SK-N-SH (cell line): ENCODE data around the gene RNF7.

Source experiments
- TAF1 ChIP-seq: IDR thresholded peaks from 2 replicates; pipeline ENCODE4 v1.6.1; 2012; ENCODE audit warnings: low read depth, mild to moderate bottlenecking, low read length, moderate library complexity, borderline replicate concordance
- TF ChIP-seq, protein P1 (sequence below): IDR thresholded peaks from 2 replicates; pipeline ENCODE4; 2012
- TF ChIP-seq, protein P2 (sequence below): fragments of 200-600 bp; sonication (generic); IDR thresholded peaks from 2 replicates; pipeline ENCODE4 v1.6.1; 2017; ENCODE audit warnings: antibody characterized with exemption, mild to moderate bottlenecking, moderate library complexity

DNA sequence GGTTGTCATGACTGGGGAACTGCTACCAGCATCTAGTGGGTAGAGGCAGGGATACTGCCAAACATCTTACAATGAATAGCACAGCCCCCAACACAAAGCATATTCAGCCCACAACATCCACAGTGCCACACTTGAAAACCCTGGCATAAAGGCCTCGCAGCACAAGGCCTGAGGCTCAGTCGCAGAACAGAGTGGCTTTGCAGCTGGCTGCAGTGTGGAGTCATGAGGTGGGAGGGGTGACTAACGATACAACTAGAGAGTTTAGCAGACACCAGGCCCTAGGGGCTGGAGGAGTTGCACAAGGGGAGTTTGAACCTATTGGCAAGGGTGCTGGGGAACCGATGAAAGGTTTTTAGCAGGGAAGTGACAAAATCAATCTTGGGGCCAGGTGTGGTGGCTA is 57.2 kb downstream of the RNF7 start:
- TF ChIP-seq, protein P1, sequence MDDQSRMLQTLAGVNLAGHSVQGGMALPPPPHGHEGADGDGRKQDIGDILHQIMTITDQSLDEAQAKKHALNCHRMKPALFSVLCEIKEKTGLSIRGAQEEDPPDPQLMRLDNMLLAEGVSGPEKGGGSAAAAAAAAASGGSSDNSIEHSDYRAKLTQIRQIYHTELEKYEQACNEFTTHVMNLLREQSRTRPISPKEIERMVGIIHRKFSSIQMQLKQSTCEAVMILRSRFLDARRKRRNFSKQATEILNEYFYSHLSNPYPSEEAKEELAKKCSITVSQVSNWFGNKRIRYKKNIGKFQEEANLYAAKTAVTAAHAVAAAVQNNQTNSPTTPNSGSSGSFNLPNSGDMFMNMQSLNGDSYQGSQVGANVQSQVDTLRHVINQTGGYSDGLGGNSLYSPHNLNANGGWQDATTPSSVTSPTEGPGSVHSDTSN: no peak
- TF ChIP-seq, protein P2, sequence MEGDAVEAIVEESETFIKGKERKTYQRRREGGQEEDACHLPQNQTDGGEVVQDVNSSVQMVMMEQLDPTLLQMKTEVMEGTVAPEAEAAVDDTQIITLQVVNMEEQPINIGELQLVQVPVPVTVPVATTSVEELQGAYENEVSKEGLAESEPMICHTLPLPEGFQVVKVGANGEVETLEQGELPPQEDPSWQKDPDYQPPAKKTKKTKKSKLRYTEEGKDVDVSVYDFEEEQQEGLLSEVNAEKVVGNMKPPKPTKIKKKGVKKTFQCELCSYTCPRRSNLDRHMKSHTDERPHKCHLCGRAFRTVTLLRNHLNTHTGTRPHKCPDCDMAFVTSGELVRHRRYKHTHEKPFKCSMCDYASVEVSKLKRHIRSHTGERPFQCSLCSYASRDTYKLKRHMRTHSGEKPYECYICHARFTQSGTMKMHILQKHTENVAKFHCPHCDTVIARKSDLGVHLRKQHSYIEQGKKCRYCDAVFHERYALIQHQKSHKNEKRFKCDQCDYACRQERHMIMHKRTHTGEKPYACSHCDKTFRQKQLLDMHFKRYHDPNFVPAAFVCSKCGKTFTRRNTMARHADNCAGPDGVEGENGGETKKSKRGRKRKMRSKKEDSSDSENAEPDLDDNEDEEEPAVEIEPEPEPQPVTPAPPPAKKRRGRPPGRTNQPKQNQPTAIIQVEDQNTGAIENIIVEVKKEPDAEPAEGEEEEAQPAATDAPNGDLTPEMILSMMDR: no peak
- no peak for TF ChIP-seq TAF1
